Stimulated activated CD4-positive, alpha-beta T cell treated with anti-CD3 and anti-CD28 coated beads, Interleukin-4, amount 100 ng/mL, for 4 hours (primary cell): Measurements from ENCODE around the gene HIC2.
"Not testable (repeated sequence)": the region's sequence is repeated elsewhere in the genome, so short reads cannot be mapped to it uniquely, and the experiment has no call there.

Source experiments
- DNase-seq, 2 experiments: peaks; one replicate each; pipeline ENCODE4 v3.0.0-alpha.2; 2020

Gene HIC2

DNA sequence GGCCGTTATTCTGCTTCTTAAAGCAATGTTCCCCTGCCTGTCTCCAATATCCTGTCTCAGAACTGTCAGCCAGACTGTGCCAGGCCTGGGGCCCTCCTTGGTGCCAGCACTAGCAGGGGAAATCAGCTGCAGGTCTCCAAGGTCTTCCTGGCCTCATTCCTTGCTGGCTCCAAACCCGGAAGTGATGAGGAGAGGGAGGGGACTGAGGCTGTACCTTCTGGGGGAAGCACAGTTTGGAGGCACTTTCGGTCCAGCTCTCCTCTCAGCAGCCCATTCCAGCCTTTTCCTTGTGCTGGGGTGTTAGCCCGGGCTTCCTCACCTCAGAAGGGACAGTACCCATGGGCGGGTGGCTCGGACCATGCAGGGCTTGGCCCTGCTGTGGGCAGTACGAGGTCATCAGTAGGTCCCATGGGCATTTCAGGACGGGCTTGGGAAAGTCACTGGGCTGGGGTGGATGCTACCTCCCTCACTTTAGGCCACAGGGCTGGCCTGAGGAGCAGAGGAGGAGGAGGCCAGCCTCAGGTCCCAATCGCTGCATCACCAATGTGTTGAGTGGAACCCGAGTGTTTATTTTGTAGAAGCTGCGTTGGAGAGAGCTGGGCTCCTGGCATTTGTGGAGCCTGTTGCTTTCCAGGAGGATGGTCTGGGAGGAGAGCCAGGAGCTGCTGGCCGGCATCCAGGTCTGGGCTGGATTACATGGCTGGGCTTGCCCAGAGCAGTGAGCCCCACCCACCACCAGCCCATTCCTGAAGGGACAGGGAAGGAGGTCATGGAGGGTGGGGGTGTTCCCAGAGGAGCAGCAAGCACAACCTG is 19.0 kb downstream of the HIC2 start:
- not testable (repeated sequence) for DNase-seq

DNA sequence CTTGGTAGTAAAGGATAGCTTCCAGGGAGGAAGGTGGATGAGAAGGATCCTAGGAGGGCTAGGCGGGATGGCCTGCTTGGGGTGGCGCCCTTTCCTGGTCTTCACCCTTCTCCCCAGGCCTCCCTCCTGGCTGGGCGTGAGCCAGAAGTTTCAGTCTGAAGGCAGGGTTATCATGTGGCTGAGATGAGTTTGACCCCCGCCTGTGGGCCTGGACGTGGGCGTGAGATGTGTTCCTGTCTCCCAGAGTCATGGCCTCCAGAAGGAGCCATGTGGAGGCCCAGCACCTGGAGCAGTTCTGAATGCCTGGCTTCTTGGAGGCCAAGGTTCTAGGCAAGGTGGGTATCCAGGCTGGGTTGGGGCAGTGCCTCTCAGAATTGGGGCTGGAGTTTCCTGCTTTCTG is 20.8 kb downstream of the HIC2 start:
- DNase-seq: not testable (repeated sequence)

DNA sequence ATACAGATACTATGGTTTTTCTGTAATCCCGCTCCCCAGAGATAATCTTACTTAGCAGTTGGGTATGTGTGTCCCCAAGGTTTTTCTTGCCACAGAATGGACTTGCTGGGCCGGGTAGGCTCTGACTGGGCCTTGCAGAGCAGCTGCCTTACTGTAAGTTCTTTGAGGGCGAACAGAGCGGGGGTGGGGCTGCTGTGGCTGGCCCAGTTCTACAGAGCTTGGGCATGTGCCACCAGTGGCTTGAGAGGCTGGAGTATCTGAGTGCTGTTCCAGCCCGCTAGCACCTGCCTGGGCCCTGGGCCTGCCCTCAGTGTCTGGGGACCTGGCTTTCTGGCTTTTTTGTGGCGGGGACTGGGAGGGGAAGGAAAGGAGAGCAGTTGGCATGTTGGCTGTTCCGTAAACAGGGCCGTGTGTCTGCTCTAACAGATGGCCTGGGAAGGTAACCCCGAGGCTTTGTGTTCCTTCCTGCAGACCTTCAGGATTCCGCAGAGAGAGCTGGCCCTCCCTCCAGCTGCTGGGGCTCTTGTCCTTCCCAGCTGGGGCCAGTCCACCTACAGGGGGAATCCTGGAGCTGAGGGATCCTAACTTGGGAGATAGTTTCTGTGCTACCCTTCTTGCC is 23.0 kb downstream of the HIC2 start:
- not testable (repeated sequence) for DNase-seq

DNA sequence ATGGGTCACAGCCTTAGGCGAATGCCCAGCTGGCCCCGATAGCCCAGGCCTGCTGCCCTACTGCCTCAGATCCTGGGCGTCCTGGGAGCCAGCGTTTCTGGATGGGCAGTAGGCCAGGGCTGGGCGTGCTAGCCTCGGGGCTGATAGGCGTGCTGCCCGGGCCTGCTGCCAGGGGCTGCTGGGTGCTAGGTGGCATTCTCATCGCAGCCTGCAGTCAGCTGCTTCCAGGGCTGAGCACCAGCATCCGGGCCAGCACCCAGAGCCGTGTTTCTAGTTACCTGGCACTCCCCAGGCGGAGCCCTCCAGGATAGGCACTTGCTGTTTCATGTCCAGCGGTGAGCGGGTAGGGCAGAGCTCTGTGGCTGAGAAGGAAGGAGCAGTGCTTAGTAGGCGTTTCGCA is 23.5 kb downstream of the HIC2 start:
- DNase-seq: not testable (repeated sequence)

DNA sequence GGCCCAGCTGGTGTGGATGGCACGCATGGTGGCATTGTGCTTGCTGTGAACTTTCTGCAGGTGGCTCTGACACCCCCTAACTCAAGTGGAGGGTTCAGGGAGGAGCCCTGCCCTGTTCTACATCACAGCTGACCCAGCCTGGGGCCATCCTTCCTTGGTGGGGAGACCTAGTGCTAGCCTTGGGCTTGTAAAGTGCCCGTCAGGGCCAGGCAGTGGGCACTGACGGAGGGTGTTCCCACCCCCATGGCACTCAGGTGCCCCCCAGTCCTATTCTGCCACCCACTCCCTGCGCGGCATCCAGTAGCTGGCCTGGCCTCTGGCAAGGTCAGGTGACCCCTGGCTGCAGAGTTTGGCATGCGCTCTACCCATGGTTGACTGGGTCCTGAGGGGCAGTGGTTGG is 24.0 kb downstream of the HIC2 start:
- not testable (repeated sequence) for DNase-seq

DNA sequence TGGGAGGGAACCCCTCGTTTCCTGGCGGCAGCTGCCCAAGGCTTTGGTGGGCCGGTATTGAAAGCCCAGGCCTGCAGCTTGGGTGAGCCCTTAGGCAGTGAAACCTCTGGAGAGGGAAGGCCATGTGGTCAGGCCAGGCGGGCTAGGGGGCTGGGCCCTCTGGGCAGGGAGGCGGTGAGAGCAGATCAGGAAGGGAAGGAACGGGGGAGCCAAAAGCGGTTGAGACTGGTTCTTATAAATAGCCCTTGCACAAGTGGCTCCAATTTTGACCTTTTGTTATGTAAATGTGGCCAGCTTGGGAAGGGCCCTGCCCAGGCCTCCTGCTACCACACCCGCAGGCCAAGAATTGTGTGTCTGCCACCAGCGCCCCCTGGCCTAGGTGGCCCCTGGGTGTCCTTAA is 25.0 kb downstream of the HIC2 start:
- DNase-seq: not testable (repeated sequence)

DNA sequence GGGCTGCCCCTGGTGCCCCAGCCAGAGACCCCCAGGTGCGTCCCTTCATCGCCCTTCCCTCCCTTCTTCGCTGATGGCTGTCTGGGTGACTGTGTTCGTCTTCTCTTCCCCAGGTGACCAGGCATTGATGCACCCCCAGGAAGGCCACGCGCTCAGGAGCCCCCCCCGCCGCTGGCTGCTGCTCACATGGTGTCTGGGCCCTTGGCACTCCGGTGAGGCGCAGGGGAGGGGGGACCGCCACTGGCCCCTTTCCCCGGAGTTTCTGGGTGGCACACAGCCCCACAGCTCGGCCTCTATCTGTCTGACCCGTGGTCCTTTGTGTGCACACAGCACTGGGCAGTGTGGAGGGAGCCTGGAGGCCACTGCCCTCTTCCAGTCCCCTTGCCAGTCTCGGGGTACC is 25.5 kb downstream of the HIC2 start:
- not testable (repeated sequence) for DNase-seq

DNA sequence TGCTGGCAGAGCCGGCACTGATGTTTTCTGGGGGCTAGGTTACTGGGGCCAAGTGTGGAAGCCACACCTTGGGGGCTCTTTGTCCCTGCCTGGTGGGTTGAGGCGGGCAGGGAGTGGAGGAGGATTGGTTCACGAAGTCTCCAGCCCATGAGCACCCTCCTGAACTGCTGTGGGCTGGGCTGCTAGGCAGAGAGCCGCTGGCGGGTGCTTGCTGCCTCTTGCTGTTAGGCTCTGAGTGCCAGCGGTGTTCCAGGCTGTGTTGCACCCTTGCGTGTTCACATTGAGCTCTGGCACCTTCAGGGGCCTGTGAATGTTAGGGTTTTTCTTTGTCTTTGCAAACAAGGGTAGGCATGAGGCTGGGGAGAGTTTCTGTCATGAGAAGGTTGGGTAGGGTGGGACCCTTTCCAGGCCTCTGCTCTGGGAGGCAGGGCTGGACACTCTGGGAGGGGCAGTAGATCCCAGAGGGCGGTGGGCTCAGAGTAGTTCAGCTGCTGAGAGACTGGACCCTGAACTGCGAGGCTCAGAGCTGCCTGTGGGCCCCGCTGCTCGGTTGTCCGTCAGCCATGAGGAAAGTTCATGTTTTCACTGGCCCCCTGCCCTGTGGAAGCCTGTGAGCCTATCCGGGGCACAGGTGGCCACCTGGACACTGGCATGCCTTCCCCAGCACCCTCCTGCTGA is 26.0 kb downstream of the HIC2 start:
- no peak for DNase-seq

DNA sequence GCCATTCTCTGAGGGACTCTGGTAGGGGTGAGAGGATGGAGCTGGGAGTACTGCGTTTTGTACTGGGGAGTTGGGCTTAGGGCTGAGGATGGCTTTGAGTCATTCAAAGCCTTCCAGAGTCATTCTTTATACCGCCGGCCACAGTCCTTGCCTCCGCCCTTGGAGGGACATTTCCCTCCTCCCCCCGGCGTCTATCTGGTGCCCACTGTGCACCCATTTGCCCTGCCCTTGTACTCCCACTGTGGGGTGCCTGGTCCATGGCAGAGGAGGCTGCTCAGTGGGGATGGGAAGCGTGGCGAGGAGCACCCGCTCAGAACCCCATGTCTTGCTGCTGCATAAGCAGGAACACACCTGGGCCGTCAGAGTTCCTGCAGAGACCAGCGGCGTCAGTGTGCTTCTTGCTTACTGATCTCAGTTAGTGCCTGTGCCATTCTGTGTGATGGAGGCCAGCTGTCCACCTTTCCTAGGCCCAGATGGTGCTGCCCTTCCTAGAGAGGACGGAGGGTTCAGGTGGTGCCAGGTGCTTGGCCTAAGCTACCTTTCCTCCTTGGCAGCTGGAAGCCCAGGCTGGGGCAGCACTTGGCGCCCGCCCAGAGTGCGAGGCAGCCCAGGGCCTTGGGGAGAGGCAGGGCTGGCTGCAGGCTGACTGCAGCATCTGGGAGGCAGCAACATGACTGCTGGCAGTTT is 26.7 kb downstream of the HIC2 start:
- no peak for DNase-seq

DNA sequence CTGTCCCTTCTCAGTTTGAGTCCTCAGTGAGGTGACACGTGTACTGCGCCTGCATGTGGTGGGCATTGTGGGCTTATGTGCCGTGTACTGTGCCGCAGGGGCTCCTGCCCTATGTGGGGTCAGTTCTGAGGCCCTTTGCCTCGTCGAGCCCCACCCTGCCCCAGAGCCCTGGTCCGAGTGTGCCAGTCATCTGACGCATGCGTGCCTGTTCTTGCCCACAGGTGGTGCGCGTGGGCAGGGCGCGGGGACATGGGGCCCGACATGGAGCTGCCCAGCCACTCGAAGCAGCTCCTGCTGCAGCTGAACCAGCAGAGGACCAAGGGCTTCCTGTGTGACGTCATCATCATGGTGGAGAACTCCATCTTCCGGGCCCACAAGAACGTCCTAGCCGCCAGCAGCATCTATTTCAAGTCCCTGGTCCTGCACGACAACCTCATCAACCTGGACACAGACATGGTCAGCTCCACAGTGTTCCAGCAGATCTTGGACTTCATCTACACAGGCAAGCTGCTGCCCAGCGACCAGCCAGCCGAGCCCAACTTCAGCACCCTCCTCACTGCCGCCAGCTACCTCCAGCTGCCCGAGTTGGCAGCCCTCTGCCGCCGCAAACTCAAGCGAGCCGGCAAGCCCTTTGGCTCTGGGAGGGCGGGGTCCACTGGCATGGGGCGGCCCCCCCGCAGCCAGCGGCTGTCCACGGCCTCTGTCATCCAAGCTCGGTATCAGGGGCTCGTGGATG is 27.7 kb downstream of the HIC2 start:
- no peak for DNase-seq

DNA sequence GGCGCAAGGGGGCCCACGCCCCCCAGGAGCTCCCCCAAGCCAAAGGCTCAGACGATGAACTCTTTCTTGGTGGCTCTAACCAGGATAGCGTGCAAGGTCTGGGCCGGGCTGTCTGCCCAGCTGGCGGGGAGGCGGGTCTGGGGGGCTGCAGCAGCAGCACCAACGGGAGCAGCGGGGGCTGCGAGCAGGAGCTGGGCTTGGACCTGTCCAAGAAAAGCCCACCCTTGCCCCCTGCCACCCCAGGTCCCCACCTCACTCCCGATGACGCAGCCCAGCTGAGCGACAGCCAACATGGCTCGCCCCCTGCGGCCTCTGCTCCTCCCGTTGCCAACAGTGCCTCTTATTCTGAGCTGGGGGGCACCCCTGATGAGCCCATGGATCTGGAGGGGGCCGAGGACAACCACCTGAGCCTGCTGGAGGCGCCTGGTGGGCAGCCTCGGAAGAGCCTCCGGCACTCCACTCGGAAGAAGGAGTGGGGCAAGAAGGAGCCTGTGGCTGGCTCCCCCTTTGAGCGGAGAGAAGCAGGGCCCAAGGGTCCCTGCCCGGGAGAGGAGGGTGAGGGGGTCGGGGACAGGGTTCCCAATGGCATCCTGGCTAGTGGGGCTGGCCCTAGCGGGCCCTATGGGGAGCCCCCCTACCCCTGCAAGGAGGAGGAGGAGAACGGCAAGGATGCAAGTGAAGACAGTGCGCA is 28.4 kb downstream of the HIC2 start:
- DNase-seq: no peak

DNA sequence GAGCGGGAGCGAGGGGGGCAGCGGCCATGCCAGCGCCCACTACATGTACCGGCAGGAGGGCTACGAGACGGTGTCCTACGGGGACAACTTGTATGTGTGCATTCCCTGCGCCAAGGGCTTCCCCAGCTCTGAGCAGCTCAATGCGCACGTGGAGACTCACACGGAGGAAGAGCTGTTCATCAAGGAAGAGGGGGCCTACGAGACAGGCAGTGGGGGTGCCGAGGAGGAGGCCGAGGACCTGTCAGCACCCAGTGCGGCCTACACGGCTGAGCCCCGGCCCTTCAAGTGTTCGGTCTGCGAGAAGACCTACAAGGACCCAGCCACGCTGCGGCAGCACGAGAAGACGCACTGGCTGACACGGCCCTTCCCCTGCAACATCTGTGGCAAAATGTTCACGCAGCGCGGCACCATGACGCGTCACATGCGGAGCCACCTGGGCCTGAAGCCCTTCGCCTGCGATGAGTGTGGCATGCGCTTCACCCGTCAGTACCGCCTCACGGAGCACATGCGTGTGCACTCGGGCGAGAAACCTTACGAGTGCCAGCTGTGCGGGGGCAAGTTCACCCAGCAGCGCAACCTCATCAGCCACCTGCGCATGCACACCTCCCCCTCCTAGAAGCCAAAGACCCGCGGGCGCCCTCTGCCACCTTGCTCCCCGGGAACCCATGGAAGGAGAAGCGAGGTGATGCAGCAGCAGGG is 29.1 kb downstream of the HIC2 start:
- DNase-seq: no peak

DNA sequence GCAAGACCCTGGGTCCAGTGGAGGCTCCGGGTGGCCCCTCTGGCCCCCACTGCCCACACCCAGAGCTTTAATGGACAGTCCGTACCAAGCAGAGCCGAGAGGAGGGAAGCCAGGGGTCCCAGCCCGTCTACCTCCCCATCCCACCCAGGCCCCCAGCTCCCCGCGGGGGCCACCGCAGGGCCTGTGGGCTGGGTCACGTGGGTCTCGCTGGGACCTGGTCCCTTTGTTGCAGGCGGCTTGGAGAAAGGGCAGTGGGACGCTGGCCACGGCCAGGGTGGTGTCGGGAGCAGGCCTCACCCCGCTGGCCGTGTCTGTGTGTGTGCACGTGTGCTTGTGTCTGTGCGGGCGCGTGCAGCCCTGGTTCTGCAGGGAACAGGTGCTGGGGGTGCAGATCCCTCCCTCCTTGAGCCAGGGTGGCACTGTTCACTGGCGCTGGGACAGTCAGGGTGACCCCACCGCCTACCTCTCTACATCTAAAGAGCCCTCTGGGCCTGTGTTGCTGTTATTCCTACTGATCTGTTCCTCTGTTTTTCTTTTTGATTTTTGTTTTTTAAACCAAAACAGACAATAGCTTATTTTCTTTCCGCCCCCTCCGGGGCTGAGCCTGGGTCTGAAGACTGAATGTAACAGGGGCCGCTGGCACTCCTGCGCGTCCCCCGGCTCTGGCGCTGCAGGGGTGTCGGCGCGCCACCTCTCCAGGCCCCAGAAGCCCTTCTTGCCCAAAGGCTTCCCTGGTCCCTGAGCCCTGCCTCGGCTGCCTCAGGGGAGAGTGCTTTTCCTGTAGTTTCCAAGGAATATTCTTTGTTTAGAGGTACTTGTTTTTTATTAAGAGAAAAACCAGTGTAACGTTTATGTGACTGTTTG is 29.9 kb downstream of the HIC2 start:
- DNase-seq: no peak

DNA sequence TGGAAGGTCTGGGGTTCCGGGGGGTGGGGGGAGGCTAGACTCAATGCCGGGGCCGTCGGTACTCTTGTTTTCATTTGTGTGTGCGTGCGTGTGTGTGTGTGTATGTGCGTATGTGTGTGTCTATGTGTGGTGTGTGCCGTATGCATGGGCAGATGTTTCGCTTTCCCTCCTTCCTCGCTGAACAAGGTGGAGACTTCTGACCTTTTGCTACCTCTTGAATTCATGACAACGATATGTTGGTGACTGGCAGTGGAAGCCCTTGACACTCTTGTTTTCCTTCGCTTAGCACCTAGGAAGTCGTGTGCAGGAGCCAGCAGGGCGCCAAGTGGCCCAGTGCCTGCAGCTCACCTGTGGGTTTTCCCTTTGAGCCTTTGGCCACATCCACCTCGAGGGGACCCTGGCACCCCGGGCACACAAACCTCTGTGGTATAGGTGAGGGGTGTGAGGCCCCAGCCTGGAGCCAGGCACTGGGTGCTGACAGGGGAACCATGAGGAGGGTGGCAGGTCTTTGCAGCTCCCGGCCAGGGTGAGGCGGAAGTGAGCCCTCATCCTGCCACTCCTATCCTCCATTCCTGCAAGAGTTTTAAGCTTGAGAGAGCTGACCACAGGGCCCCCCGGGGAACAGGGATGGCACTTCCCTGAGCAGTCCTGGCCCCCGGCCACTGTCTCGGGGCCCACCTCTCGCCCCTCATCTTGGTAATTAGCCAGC is 30.7 kb downstream of the HIC2 start:
- DNase-seq: no peak

DNA sequence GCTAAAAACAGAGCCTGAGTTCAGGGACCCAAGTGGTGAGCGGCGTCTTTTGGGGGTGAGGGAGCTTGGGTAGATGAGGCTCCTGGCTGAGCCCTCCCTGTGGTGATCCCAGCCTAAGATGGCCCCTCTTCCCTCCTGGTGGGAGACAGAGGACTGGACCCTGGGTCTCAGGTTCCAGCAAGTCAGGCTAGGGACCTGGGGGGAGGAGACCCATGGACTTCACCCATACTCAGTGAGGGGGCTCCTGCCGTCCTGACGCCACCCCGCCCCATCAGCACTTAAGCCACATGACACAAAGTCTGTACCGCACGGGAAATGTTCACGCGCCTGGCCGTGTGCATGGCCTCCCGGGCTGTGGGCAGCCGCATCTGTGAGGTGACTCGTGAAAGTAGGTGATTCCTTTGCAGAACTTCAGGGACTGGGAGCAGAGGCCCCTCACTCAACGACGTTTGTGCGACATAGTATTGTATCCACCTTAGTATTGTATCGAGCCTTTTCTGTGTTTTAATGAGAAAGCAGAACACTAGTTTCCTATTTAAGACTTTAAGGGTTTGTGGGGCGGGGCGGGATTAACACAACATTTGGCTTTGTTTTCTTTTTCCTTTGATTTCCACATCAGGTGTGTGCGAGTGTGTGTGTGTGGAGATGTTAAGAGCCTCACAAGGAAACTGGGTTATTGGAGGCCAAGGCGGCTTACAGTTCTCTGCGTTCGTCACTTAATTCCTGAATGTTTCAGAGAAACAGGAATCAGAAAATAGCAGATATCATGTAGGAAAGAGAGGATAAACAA is 31.7 kb downstream of the HIC2 start:
- no peak for DNase-seq

DNA sequence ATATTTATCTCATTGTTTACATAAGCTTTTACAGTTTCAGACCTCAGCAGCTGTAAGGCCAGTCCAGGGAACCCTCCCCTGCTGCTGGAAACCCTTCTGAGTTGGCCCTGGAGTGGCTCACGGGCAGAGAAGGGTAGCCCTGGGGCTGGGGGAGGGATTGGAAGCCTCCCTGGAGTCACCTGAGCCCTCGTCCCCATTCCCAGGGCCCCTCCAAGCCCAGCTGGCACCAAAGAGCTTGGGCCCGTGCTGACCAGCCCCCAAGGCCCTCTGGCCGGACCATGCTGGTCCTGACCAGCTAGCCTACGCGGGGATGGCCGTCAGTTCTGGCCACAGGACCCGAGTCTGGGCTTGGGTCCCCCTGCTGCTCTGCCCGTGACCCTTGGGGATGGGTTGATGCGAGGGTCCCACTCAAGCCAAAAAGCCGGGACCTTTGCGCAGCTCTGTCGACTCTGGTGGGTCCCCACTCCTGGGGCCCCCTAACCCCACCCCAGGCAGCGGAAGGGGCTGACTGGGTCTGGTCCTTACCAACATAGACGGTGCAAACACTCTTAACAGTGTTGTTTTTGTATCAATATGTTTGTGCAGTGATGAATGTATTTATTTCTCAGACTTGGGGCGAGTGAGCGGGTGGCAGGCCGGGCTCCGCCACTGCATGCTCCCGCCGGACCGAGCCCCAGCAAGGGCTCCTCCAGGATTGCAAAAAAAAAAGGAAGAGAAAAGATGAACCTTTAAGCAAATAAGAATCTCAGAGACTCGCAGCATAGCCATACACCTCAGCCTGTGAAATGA is 32.6 kb downstream of the HIC2 start:
- DNase-seq: no peak

DNA sequence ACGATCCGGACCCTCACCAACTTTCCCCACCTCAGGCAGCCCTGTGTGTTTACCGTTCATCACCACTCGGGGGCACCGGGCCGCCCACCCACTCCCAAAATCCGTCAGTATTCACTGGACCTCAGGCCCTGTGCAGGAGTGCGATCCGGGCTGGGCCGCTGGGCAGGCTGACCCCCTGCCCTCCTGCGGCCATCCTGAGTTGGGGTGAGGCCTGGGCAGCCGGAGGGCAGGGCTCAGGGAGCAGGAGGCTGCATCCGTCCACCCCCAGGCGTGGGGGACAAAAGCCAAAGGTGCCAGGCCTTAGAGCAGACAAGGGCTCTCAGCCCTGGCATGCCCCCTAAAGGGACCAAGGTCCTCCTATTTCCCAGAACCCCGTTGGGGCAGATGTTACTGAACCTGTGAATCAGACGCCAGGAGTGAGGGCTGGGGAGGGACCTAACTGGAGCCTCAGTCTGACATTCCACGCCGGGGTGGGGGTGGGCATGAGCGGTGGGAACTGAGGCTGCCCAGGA is 33.2 kb downstream of the HIC2 start:
- no peak for DNase-seq

DNA sequence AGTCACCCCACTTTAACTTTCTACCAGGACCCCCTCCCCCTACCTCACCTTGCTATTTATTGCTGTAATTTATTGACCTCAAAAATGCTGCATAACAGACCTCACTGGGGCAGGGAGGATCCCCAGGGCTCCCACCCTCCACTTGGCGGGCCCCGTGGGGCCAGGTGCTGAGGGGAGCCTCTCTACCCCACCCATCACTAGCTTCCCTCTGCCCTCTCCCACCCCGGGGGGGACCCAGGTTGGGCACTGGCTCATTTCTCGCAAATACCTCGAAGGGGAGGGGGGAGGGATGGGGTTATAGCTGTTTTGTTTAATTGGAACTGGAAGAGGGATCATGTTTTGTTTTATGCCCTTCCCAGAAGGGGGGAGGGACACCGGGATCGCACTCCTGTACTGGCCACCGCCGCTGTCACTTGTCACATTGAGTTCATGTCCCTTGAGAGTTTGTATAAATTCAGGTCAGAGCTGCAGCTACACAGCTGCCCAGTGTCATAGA is 33.7 kb downstream of the HIC2 start:
- DNase-seq: no peak
